Measurements from ENCODE around the gene FEN1. TPM values are rescaled to one million over a fixed set of nuclear protein-coding genes. Genes with fewer than 3 reads are reported as not detected.

FEN1 gene
- total RNA-seq, 2 donors from 2014 or later = 2.6 to 3.4 TPM

DNA sequence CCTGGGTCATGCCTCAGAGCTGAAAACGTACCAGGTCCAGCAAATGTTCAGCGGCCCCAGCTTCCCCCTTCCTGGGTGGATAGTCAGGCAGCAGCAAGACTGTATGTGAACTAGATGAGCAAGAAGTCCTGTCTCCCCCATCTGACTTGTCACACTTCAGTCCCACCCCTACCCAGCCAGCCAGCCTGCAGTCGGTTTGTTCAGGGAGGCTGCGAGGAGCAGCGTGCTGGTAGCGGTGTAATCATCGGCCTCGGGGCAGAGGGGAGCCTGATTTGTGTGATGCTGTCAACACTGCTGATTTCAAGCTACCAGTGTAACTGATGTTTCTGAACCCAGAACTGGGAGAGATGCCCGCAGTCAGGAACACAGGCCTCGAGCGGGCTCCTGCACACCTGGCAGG is 9.9 kb upstream of the FEN1 start:
- intact Hi-C loops (cut with DNase I) = loop anchor here (5.0 kb wide), 1 partner anchor 41 kb away; no protein-coding TSS in a partner anchor
- no peaks in the 10 kb centered on the region for H3K27me3 ChIP-seq
- ATAC-seq (no peak), DNase-seq (no peak)
- H3K27ac ChIP-seq = no peak overlapping the region
- TF ChIP-seq, protein P1, sequence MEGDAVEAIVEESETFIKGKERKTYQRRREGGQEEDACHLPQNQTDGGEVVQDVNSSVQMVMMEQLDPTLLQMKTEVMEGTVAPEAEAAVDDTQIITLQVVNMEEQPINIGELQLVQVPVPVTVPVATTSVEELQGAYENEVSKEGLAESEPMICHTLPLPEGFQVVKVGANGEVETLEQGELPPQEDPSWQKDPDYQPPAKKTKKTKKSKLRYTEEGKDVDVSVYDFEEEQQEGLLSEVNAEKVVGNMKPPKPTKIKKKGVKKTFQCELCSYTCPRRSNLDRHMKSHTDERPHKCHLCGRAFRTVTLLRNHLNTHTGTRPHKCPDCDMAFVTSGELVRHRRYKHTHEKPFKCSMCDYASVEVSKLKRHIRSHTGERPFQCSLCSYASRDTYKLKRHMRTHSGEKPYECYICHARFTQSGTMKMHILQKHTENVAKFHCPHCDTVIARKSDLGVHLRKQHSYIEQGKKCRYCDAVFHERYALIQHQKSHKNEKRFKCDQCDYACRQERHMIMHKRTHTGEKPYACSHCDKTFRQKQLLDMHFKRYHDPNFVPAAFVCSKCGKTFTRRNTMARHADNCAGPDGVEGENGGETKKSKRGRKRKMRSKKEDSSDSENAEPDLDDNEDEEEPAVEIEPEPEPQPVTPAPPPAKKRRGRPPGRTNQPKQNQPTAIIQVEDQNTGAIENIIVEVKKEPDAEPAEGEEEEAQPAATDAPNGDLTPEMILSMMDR (IDR thresholded peaks at IDR 0.05) = no peak
- no peak for TF ChIP-seq POLR2A (IDR thresholded peaks at IDR 0.05)
- no peak overlapping the region for H3K4me3 ChIP-seq
- WGBS, 2 donors = 77% methylated on average over 11 of the region's 11 CpGs; no CpG with 5 or more reads in 1 of the 2 donors
- H3K9me3 ChIP-seq = no peaks in the 10 kb centered on the region
- peaks cover 0 to 39% of the 10 kb centered on the region in 2 donors for H3K36me3 ChIP-seq (replicated peaks in 1 of 2; ENCODE audit: insufficient read depth in 1 of 2, low read depth in 2 of 2)
- H3K4me1 ChIP-seq = peaks cover 4% of the 10 kb centered on the region

DNA sequence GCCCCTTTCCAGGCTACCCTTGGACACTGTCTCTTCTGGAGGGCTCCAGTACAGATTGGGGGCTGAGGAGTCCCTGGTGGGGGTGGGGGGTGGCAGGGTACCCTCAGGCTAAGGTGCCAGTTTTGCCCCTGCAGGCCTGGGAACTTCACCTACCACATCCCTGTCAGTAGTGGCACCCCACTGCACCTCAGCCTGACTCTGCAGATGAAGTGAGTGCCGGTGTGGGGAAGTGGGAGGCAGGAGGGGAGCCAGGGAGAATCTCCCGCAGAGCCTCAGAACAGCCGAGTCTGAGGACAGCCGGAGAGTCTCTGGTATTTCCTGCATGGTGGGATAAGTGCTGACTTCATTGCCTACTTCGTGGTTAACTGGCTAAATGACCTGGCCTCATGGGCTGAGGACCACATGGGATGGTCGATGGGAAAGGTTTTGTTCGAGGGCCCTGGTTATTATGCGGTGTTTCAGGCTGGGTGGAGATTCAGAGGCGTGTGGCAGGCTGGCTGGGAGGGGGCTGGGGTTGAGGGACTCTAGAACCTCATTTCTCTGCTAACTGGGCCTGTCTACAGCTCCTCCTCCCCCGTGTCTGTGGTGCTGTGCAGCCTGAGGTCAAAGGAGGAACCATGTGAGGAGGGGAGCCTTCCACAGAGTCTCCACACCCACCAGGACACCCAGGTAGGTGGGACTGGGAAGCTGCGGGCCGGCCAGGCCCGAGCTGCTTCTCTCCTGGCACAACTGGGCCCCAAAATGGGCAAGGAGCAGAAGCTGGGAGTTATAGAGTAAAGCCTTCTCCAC is 8.8 kb upstream of the FEN1 start:
- WGBS, 2 donors = 75 to 77% methylated on average over 11 to 13 of the region's 13 CpGs
- TF ChIP-seq POLR2A (IDR thresholded peaks at IDR 0.05) = no peak
- Histone ChIP-seq H3K4me3 (no peak overlapping the region), H3K27me3 (no peaks in the 10 kb centered on the region), H3K9me3 (no peaks in the 10 kb centered on the region), H3K36me3 (replicated peaks in 1 of 2; ENCODE audit: insufficient read depth in 1 of 2, low read depth in 2 of 2) (peaks cover 0 to 44% of the 10 kb centered on the region in 2 donors), H3K4me1 (no peaks in the 10 kb centered on the region), H3K27ac (no peak overlapping the region)
- ATAC-seq (no peak), DNase-seq (no peak)
- intact Hi-C loops (cut with DNase I) = loop anchor here (5.0 kb wide), 1 partner anchor 42 kb away; no protein-coding TSS in a partner anchor

DNA sequence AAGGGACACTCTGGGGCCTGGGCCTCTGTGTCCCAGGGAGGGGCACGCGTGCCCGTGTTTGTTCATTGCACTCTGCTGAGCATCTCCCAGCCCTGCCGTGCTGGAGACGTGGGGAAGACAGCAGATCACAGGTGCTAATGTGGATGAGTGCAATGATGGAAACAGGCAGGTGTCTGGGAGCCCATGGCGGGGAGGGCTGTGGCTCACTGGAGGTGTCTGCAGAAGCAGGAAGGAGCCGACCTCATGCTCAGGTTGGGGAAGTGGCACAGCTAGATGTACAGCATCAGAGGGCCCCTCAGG is 8.3 kb upstream of the FEN1 start:
- peaks cover 3% of the 10 kb centered on the region for H3K4me1 ChIP-seq

DNA sequence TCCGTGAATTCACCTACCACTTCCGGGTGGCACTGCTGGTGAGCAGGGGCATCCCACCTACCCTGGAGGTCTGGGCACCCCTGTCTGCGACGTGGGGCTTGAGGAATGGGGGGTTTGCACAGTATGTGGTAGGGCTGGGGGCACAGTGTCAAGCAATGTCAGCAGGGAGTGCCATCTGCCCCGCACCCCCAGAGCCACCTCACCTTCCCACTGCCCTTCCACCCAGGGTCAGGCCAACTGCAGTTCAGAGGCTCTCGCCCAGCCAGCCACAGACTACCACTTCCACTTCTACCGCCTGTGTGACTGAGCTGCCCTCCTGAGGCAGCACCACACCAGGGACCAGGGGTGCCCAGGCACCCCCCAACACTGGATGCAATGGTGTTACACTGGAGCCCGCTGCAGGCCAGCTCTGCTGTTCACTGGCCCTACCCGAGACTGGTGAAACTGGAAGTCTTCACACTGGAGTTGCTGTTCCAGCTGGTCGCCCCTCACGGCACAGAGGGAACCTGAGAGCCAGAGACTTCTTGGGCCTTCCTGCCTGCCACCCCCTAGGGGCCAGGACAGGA is 6.8 kb upstream of the FEN1 start:
- TF ChIP-seq, protein P1 (IDR thresholded peaks at IDR 0.05) = no peak
- intact Hi-C loops (cut with DNase I) = no loop called here
- no peak for DNase-seq
- Histone ChIP-seq H3K4me1 (peaks cover 9% of the 10 kb centered on the region), H3K4me3 (no peak overlapping the region), H3K9me3 (no peaks in the 10 kb centered on the region), H3K36me3 (replicated peaks in 1 of 2; ENCODE audit: insufficient read depth in 1 of 2, low read depth in 2 of 2) (peaks cover 0 to 49% of the 10 kb centered on the region in 2 donors), H3K27me3 (no peaks in the 10 kb centered on the region), H3K27ac (no peak overlapping the region)
- no peak for ATAC-seq
- 83% methylated on average over 4 to 11 of the region's 11 CpGs for WGBS, 2 donors

More for the DNA sequence above, 8.3 kb upstream of the FEN1 start:
- intact Hi-C loops (cut with DNase I) = loop anchor here (5.0 kb wide), 1 partner anchor 42 kb away; no protein-coding TSS in a partner anchor
- DNase-seq (no peak), ATAC-seq (no peak)
- Histone ChIP-seq H3K4me3 (no peak overlapping the region), H3K27ac (no peak overlapping the region), H3K9me3 (no peaks in the 10 kb centered on the region), H3K36me3 (replicated peaks in 1 of 2; ENCODE audit: insufficient read depth in 1 of 2, low read depth in 2 of 2) (peaks cover 0 to 49% of the 10 kb centered on the region in 2 donors), H3K27me3 (no peaks in the 10 kb centered on the region)
- no peak for TF ChIP-seq POLR2A (IDR thresholded peaks at IDR 0.05)
- TF ChIP-seq, protein P1 (IDR thresholded peaks at IDR 0.05) = no peak
- 70 to 76% methylated on average over 6 to 7 of the region's 7 CpGs for WGBS, 2 donors

DNA sequence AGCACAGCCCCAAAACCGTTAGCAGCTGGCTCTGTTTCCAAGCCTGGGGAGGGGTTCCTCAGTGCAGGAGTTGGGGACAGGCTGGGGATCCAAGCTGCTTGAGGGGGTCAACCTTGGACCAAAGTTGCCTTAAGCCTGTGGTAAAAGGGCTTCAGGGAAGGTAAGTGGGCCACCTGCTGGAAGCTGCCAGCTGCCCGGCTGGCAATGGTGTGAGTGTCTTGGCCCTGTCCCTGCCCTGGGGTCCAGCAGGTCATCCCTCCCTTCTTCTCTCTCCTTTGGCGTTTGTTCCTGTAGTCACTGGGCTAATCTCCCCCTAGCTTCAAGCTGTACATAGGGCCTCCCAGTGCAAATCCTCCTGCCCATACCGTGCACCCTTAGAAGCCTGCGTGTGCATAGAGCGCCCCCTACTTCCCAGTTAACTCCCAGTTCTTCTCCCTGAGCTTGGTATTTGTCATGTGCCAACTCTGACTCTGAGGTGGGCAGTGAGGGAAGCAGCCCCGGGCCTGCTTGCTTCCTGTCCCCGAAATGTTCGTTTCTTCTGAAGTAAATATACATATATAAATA is 4.7 kb upstream of the FEN1 start:
- intact Hi-C loops (cut with DNase I) = no loop called here
- Histone ChIP-seq H3K9me3 (no peaks in the 10 kb centered on the region), H3K4me3 (no peak overlapping the region), H3K4me1 (peaks cover 17% of the 10 kb centered on the region), H3K36me3 (replicated peaks in 1 of 2; ENCODE audit: insufficient read depth in 1 of 2, low read depth in 2 of 2) (peaks cover 0 to 49% of the 10 kb centered on the region in 2 donors), H3K27me3 (no peaks in the 10 kb centered on the region), H3K27ac (peak overlapping the region in 1 of 4 donors; percentile 30)
- ATAC-seq (no peak), DNase-seq (peak; percentile 61 to 69 (median 68))
- TF ChIP-seq POLR2A (IDR thresholded peaks at IDR 0.05) = no peak
- TF ChIP-seq, protein P1 (IDR thresholded peaks at IDR 0.05) = peak; percentile 19 to 79 (median 65)
- 27 to 40% methylated on average over 9 of the region's 9 CpGs for WGBS, 2 donors

All from body of pancreas (tissue), 4 donors.